Fibroblast of mammary gland (primary cell): ENCODE measurements around the gene PTPRM.

Experiments
- DNase-seq: peaks from one replicate; pipeline ENCODE4 v3.0.0-alpha.2; 2010; ENCODE audit warnings: low read depth
- H3K4me3 ChIP-seq: 2 replicates; pipeline ENCODE4 v1.5.1; 2011; ENCODE audit warnings: low read depth, mild to moderate bottlenecking, low read length, moderate library complexity; ENCODE audit not compliant: control insufficient read depth
- TF ChIP-seq, protein P1 (sequence below): conservative IDR thresholded peaks from 2 replicates; pipeline ENCODE4 v1.5.1; 2011; ENCODE audit warnings: low read depth, low read length, inconsistent platforms; ENCODE audit not compliant: control insufficient read depth, insufficient read depth

The PTPRM gene

GRCh38 chr18:7743256-7743655 is 176.1 kb downstream of the PTPRM start:
- H3K4me3 ChIP-seq: no peak overlapping the region
- TF ChIP-seq, protein P1, sequence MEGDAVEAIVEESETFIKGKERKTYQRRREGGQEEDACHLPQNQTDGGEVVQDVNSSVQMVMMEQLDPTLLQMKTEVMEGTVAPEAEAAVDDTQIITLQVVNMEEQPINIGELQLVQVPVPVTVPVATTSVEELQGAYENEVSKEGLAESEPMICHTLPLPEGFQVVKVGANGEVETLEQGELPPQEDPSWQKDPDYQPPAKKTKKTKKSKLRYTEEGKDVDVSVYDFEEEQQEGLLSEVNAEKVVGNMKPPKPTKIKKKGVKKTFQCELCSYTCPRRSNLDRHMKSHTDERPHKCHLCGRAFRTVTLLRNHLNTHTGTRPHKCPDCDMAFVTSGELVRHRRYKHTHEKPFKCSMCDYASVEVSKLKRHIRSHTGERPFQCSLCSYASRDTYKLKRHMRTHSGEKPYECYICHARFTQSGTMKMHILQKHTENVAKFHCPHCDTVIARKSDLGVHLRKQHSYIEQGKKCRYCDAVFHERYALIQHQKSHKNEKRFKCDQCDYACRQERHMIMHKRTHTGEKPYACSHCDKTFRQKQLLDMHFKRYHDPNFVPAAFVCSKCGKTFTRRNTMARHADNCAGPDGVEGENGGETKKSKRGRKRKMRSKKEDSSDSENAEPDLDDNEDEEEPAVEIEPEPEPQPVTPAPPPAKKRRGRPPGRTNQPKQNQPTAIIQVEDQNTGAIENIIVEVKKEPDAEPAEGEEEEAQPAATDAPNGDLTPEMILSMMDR: no peak
- no peak for DNase-seq

DNA sequence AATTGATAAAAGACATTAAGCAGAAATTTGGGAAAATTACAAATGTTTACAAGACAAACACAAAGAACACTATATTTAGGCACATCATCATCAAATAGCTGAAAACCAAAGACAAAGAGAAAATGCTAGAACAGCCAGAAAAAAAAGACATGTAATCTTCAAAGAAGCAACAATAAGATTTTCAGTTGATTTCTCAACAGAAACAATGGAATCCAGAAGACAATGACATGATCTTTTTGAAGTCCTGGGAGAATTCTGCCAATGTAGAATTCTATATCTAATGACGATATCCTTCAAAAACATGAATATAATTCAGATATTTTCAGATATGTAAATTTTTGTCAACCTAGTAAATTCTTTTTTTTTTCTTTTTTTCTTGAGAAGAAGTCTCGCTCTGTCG is 179.0 kb downstream of the PTPRM start:
- no peak for DNase-seq
- no peak overlapping the region for H3K4me3 ChIP-seq
- TF ChIP-seq, protein P1: no peak

DNA sequence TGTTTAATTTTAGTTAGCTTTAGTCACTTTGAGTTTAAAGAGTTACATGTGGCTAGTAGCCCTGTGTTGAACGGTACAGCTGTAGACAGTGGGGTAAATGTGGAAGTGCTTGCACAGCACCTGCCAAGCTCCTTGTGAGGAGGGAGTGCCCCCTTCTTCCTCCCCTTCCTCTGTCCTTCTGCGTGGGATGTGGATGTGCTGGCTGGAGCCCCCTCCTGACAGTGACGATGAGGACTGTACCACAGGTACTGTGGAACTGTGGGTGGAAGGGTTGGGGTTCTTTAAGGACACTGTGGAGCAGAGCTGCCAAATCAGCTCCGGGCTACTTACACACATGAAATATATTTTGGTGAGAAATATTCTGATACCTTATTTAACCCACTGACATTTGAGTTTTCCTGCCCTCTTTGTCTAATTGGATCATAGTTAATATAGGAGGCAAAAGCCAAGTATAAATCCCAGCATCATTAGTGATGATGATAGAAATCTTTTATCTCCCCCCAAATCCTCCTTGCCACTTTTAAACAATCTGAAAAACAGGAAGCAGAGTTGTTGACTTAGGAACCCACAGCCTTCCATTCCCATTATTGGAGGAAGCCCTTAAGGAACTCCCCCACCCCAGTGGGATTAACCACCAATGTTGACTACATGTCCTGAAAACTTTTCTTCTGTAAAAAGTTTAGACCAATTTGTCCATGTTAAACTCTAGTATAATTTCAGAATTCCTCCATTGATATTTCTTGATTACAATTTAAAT is 181.3 kb downstream of the PTPRM start:
- H3K4me3 ChIP-seq: no peak overlapping the region
- DNase-seq: no peak
- TF ChIP-seq, protein P1: no peak

- TF ChIP-seq, protein P1: no peak
- H3K4me3 ChIP-seq: no peak overlapping the region
Observed at GRCh38 chr18:7749008-7749405, 181.9 kb downstream of the PTPRM start.

GRCh38 chr18:7749510-7749981 is 182.4 kb downstream of the PTPRM start:
- no peak for DNase-seq
- no peak overlapping the region for H3K4me3 ChIP-seq
- TF ChIP-seq, protein P1: no peak

More at GRCh38 chr18:7749008-7749405, 181.9 kb downstream of the PTPRM start:
- DNase-seq: no peak

GRCh38 chr18:7750095-7750663 is 183.1 kb downstream of the PTPRM start:
- DNase-seq: no peak
- TF ChIP-seq, protein P1: no peak

DNA sequence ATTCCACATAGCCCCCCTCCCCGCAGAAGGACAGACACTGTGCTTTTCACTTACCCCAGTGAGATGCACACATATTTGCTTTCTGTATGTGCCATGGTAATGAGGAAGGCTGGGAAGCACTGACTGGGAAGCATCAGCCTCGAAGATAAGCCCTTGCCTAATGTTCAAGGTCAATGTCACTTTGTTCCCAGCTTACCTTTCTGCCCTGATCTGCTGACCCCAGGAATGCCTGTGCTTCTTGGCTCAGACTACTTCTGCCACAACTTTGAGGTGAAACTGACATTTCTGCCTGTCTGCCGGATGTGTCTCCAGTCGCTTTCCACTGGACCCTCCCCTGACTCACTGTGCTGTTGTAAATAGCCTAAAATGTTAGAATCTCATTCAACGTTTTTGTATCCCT is 183.8 kb downstream of the PTPRM start:
- DNase-seq: no peak
- TF ChIP-seq, protein P1: no peak
- no peak overlapping the region for H3K4me3 ChIP-seq

More at GRCh38 chr18:7750095-7750663, 183.1 kb downstream of the PTPRM start:
- no peak overlapping the region for H3K4me3 ChIP-seq
